SHP77 (cell line): ENCODE measurements around the gene PTRH2.
"Not testable (repeated sequence)": the region's sequence is repeated elsewhere in the genome, so short reads cannot be mapped to it uniquely, and the experiment has no call there.

Source experiments
- DNase-seq, 2 experiments: peaks; one replicate each; lab custom pipeline; 2025; lab: John Stamatoyannopoulos, UW

PTRH2 gene

DNA sequence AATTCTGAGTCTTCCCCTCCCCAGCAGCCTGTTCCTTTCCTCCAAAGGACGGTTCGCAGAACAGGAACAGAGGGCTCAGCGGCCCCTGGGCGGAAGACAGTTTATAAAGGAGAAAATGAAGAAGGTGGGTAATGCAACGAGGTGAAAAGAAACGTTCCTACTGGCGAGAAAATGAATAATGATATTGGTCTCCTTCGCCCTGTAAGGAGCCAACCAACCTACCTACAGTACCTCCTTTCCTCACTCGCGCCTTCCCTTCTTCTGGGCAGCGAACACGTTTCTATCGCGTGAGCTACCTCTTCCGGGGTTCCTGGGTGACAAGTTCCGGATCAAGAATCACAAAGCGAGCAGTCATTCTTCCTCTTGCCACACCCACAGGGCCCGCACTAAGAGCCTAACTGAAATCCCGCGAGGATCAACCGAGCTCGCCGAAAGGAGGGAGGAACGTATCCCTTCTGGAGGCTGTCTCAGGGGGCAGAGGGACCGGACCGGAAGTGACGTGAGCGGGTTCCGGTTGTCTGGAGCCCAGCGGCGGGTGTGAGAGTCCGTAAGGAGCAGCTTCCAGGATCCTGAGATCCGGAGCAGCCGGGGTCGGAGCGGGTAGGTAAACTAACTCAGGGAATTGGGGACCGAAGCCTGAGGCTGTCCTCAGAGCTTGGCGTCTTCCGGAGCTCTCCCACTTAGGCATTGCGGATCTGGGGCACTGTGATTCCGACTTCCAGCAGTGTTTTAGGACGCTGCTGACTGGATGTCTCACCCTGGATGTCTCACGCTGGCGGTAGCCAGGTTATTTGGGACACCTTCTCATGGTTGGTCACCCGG lies at the start of gene PTRH2, which contains the start of gene VMP1:
Gene PTRH2, minus strand, starts transcription at position 282 of the 822 bp plus-strand sequence. CDS start 9,452 bp downstream, outside the sequence.
Gene VMP1, plus strand, starts transcription at position 506 of the 822 bp plus-strand sequence. CDS start 23,793 bp downstream, outside the sequence.
- peak; percentile 99 for DNase-seq

DNA sequence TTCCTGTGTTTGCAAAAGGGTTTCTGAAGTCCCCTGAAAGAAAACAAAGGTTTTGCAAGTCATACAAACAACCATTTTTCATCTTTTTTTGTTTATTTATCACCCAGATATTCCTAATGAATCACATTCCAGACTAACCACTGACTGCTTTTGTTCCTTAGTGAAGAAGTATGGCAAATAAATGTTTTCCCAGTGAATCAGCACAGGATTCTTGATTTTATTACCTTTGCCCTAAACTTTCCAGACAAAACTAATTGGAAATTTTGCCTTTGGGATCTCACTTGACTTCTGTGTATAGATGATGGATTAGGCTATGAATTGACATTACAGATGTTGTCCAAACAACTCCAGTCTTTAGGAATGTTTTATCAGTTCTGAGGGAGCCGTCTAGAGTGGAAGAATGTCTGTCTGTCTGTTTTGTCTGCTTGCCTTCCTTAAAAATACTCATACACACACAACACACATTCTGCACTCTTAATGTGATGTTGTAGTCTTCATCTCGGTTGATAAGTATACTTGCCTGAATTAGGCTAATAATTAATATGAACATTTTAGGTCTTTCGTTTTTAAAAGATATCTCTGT lies 49.1 kb upstream of the PTRH2 start:
- DNase-seq: no peak

DNA sequence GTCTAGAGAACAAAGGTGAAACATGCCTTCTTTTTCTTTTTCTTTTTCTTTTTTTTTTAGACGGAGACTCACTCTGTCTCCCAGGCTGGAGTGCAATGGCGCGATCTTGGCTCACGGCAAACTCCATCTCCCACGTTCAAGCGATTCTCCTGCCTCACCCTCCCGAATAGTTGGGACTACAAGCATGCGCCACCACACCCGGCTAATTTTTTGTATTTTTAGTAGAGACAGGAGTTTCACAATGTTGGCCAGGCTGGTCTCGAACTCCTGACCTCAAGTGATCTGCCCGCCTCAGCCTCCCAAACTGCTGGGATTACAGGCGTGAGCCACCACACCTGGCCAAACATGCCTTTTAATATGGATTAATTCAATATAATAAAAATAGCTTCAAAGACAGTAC lies 47.8 kb upstream of the PTRH2 start:
- DNase-seq: not testable (repeated sequence)

DNA sequence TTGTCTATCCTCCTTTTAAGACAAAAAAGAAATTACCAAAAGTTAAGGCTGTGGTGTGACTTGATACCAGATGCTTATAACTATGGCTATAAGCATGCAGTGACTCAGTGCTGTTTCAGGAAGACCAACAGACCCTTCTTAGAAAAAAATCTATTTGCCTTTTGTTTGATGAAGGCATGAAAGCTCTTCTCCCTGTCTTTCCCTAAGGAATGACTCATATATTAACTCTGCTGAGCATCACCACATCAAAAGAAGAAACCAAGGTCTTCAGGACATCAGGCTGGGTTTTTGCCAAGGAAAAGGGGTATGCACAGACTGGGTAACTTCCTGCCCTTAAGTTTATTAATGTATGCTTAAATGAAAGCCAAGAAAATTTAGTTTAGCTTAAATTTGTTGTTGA lies 47.3 kb upstream of the PTRH2 start:
- DNase-seq: no peak

DNA sequence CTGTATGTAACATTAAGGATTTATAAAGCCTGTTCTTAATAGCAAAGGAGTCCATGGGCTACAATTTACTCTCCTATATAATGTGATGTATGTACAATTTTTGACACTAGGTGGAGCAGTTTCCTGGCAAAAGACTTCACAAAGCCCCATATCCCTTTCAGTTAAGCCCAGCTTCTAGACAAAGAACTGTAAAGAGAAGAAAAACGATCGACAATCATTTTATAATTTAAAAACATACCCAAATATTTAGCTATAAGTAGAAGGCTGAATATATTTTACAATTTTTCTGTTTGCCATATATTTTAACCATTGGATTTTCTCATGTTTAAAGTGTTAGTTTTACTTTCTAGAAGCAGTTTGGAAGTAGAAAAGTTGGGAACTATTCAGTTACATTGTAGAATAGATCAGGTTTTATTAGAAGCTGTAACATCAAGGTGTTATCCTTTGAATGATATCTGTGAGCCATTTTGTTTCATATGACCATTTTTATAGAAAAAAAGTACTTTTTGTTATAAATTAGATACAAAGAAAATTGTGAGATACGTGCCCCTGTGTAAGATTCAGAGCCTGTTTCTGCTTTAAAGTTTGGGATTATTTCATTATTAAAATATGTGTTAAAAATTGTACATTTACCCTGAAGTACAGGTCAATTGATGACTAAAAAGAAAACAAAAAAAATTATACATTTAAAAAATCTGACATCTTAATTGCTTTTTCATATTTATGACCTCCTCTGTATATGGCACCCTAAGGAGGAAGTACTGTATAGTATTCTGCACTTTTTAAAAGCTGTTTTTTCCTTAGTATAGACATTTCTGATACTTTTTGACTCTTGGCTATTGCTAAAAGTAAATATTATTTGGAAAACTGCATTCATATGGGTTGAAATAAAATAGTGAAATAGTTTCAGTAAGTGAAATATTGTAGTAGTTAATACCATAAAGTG lies 46.6 kb upstream of the PTRH2 start:
- DNase-seq: peak; percentile 54 to 73

DNA sequence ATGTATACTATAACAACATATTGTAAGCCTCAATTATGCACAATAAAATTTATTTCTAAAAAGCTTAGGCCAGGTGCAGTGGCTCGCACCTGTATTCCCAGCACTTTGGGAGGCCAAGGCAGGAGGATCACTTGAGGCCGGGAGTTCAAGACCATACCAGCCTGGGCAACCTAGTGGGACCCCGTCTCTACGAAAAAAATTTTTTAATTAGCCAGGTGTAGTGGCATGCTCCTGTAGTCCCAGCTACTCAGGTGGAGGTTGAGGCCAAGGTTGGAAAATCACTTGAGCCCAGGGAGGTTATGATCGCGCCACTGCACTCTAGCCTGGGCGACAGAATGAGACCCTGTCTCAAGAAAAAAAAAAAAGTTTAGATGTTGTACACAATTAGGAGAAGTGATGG lies 45.7 kb upstream of the PTRH2 start:
- no peak for DNase-seq

DNA sequence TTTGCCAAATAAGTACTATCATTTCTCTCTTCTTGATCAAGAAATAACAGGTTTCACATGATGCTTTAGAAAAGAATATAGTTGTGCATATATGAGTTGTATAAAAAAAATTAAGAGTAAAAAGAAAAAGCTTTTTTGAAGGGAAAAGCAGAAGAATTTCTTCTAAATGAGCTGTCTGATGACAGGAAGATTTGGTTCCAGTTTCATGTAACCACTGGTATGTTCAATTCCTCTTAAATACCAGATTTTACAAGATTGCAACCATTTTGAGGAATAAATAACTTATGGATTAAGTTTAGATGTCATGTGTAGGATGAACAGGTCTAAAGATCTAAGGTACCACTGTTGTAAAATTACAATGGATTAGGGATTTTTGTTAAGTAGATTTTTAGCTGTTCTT lies 45.2 kb upstream of the PTRH2 start:
- DNase-seq: no peak

DNA sequence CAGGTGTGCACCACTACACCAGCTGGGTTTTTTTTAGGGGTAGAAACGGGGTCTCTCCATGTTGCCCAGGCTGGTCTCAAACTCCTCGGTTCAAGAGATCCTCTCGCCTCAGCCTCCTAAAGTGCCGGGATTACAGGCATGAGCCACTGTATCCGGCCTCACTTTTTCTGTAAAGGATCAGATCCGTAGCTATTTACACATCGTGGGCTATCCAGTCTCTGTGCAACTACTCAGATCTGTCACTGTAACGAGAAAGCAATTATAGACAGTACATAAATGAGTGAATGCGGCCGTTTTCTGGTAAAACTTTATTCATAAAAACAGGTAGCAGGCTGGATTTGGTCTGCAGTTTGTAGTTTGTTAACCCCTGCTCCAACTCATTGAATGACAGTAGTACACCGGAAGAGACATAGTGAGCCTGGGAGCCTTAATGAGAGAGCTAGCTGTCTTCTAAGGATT lies 44.8 kb upstream of the PTRH2 start:
- DNase-seq: no peak

DNA sequence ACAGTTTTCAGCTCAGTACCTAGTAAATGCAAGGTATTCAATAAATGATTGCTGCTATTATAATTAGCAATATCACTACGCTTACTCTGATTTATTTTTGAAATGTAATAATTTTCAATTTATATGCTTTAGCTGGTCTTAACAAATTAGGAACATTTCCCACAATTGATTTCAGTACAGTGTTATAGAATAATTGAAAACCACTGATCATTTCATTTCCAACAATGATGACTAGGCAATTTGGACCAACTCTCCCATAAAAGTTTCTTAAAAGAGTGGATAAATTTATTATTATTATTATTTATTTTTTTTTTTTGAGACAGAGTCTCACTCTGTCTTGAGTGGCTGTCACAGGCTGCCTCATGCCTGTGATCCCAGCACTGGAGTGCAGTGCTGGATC lies 41.4 kb upstream of the PTRH2 start:
- DNase-seq: no peak

DNA sequence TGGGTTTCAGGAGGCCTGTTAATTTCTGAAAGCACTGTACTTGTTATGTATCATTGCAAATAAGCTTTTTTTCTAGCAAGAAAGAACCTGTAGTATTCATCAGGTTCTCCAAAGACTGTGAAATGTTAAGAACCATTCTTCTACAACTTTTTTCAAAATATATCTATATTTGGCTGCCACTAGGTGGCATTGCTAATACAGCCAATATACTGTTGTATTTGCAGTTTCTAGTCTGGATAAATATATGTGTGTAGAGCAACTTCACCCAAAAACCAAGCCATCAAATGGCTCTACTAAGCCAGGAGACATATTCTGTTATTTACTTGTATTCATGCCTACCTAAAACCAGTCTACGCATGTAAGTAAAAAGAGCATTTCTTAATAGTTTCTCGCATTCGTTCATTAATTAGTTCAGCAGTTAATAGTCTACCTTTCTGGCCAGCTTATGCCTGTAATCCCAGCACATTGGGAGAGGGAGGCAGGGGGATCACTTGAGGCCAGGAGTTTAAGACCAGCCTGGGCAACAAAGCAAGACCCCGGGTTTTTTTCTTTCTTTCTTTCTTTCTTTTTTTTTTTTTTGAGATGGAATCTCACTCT lies 39.7 kb upstream of the PTRH2 start:
- DNase-seq: peak; percentile 28 to 35

DNA sequence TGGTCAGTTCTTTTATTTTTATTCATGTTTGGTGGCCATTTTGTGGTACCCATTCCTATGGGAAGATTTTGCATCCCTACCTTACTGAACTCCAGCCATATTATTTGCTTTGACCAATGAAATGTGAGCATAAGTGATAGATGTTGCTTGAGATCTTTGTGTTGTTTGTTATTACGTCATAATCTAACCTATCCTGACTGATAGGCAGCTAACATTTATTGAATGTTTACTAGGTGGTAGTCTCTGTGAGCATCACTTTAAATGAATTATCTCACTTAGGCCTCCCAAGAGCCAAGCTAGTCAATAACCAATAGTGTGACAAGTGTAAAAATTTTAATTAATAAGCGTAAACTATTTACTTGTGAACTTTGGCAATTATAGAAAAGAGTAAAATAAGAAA lies 37.8 kb upstream of the PTRH2 start:
- DNase-seq: no peak

DNA sequence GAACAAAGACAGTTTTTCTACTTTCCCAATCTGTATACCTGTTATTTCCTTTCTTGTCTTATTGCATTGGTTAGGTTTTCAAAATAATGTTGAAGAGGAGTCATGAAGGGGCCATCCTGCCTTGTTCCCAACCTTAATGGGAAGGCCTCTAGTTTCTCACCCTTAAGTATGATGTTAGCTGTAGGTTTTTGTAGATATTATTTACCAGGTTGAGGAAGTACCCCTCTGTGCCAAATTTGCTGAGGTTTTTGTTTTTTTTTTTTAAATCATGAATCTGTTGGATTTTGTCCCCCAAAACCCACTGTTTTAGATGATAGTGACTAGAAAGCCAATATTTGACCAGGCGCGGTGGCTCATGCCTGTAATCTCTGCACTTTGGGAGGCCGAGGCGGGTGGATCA lies 36.6 kb upstream of the PTRH2 start:
- no peak for DNase-seq

DNA sequence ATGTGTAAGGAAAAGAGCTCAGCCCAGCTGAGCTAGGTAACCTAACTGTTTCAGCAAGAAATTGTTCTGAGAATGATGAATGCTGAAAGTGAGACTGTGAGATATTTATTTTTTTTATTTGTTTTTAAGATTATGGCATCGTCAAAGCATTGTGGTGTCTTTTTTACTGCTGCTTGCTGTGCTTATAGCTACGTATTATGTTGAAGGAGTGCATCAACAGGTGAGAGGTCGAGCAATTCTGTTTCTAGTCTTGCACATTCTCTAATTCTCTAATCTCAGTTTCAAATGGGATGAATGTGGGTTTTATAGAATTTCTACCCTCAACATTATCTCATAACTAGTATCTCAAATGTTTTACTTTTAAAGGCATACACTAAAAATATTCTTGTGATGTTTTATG lies 30.1 kb upstream of the PTRH2 start:
- no peak for DNase-seq

DNA sequence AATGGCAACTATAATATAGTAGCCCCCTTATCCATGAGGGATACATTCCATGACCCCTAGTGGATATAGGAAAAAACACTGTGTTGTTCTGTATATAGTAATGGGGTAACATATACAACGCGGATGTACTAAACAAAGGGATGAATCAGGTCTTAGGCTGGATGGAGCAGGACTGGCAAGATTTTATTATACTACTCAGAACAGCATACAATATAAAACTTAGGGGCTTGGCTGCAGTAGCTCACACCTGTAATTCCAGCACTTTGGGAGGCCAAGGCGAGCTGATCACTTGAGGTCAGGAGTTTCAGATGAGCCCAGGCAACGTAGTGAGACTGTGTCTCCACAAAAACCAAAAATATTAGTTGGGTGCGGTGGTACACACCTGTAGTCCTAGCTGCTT lies 27.0 kb upstream of the PTRH2 start:
- no peak for DNase-seq

DNA sequence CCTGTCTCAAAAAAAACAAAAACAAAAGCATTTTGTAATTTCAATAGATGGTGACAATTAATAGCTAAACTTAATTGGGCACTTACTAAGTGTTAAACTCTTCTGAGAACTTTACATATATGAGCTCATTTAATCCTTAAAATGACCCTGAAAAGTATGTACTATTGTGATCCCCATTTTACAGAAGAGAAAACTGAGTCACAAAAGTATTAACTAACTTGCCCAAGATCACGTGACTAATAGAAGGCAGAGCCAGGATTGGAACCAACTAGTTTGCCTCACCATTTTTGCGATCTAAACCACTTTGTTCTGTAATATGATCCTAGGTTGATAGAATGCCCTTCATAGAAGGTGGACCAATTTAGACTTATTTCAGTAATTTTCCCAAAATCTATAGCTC lies 26.5 kb upstream of the PTRH2 start:
- DNase-seq: no peak

DNA sequence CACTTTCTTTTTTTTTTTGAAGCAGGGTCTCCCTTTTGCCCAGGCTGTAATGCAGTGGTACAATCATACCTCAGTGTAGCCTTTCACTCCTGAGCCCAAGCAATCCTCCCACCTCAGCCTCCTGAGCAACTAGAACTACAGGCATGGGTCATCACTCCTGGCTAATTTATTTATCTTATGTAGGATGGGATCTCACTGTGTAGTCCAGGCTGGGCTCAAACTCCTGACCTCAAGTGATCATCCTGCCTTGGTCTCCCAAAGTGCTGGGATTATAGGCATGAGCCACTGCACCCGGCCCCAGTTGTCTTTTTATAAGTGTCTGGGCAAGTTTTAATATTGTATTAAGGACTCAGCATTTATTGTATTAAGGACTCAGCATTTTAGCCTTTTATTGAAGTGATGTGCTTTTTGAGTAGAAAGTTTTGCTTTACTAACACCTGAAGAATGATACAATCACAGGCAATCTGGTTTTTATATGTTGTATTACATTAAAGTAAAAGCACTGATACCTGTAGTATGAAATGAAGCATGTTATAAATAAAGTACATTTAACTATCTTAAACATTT lies 23.1 kb upstream of the PTRH2 start:
- DNase-seq: no peak

DNA sequence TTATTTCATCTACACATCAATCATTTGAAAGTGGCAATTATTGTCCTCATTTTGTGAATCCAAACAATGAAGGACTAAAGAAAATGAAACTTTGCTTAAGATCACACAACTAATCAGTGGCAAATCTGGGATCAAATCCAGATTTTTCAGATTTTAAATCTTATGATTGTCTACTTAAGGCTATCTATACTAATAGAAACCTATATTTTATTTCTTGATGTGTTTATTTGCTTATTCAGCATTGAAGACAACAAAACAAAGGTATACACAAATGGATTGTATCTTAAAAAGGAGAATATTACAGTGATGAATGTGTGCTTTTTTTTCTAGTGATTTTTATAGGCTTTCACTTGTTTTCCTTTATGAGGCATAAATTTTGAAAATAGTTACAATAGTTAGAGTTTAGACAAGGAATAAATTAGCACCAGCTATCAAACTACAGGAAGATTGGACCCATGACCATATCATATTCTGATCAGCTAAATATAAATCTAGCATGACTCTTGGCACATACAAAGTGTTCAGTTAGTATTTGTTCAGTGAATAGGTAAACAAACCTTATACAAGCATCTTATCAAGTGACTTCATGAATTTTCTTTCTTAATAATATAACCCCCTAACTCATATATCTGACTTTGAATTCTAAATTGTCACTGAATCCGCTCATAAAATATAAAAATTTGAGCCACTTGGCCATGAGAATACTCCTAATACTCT lies 20.7 kb upstream of the PTRH2 start:
- DNase-seq: no peak

DNA sequence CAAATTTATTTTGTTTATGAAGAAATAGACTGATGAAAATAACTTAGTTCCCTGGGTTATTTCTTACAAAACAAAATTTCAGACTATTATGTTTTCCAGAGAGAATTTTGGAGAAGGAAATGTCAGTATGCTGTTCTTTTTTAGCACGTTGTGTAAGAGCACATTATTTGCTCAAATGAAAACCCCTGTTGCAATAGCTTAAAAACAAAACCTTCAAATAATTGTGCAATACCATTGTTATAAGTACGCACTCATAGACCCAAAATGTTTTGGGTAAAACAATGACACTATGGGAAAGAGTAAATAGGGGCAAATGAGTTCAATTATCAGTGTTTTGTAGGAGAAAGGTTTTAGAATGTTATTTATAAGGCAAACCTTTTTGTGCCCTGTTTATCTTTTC lies 18.5 kb upstream of the PTRH2 start:
- no peak for DNase-seq

DNA sequence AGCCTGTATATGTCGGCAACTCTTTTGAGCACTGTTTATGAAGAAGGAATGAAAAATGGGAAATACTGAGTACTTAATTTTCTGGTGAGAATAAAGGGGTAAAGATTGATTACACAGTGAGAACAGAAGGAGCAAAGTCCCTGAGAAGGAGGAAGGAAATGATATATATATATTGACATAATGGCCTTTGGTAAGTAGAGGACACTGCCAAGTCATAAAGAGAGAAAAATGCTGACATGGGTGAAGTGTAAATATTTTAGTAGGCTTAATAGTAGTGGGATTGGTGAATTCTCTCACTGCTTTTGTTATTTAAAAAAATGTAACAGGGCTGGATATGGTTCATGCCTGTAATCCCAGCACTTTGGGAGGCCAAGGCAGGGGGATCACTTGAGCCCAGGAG lies 16.4 kb upstream of the PTRH2 start:
- no peak for DNase-seq

DNA sequence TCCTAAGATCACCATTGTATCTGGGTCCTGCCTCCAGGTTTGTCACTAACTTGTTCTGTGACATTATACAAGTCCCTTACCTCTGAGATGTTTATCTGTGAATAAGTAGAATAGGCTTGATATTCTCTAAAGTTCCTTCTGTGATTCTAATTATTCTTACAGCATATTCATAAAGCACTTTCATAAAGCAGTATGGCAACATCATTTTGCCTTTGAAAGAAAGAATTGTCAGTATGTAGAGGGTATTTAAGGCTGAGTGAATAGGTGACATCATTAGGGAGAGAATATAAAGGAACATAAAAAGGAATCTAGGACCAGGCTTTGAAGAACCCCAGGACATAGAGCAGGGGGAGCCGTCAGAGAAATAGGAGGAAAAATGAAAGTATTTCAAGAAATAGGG lies 15.8 kb upstream of the PTRH2 start:
- DNase-seq: no peak

DNA sequence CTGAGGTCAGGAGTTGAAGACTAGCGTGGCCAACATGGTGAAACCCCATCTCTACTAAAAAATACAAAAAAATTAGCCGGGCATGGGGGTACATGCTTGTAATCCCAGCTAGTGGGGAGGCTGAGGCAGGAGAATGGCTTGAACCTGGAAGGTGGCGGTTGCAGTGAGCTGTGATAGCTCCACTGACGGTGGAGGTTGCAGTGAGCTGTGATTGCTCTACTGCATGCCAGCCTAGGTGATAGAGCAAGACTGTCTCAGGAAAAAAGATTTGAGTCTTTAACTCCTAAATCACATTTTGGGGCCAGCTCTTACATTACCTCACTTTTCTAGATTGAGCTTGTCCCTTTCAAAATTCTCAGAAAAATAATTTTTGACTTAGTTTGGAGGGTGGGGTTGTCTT lies 15.4 kb upstream of the PTRH2 start:
- DNase-seq: no peak
